Islet precursor cell (in vitro differentiated cells): ENCODE measurements around the gene RFK.
"Not testable (repeated sequence)": the region's sequence is repeated elsewhere in the genome, so short reads cannot be mapped to it uniquely, and the experiment has no call there.

Experiments
- DNase-seq: peaks from one replicate; pipeline ENCODE4 v3.0.0-alpha.2; 2018

Gene RFK

DNA sequence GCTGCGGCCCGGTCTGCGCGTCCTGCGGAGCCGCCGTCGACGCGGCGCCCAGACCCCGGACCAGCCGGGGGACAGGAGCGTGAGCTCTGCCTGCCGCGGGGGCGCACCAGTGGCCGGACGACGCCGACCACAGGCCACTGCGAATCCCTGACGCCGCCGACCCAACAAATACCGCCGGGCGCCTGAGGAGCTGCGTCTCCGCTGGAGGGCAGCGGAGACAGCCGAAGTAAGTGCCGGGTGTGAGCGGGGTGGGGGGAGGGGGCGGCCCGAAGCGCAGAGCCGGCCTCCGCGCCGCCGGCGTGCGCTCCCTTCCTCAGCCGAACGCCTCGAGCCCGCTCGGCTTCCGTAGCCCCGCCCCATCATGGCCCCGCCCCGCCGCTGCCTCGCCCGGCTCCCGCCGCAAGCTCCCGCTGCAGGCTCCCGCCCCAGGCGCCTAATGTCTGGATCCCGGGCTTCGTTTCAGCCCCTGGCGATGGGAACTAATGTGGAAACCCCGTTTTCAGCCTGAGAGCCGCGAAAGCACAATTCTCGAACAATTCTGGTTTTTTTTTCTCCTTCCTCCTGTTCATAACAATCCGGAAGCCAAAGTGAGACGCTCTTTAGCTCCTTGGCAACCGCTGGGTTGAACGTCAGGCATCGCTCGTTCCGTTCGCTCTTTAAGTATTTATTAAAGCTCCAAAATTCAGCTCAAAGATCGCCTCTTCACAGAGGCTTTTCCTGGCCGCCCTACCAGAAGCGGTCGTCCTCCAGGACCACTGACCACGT, at the start of gene RFK:
TSS of gene RFK (minus strand) at position 232 of the 765 bp plus-strand sequence. CDS start 255 bp downstream, outside the sequence.
- peak; percentile 98 for DNase-seq

- no peak for DNase-seq
Measured at GRCh38 chr9:76443887-76444286, 49.7 kb upstream of the RFK start.

DNA sequence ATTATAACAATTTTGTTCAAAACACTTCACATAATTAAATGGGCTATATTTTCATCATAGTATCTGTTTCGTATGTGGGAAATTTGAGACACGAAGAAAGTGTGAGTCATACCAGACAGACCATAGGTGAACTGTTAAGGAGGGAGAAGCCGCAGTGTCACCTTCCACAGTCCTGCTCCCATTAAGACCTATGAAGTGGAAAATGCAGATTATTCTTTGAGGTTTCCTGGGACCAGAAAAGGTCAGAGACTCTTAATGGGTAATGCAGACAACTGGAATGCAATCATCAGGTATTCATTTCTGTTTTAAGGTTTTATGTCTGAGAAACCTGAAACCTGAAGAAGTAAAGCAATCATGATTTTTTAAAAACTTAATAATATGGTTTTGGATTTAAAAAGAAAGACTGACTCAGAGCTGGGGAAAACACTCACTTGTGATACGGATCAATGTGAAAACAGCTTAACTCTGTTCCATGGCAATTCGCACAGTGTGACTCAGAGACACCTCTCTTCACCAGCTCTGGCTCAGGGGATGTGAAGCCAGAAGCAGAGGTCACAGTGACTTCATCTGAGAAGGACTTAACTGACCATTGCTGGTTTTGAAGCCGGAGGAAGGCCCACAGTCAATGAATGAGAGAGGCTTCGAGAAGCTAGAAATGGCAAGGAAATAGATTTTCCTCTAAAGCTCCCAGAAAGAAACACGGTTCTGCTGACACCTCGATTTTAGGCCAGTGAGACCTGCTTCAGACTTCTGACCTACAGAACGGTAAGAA, 47.5 kb upstream of the RFK start:
- DNase-seq: peak; percentile 82

DNA sequence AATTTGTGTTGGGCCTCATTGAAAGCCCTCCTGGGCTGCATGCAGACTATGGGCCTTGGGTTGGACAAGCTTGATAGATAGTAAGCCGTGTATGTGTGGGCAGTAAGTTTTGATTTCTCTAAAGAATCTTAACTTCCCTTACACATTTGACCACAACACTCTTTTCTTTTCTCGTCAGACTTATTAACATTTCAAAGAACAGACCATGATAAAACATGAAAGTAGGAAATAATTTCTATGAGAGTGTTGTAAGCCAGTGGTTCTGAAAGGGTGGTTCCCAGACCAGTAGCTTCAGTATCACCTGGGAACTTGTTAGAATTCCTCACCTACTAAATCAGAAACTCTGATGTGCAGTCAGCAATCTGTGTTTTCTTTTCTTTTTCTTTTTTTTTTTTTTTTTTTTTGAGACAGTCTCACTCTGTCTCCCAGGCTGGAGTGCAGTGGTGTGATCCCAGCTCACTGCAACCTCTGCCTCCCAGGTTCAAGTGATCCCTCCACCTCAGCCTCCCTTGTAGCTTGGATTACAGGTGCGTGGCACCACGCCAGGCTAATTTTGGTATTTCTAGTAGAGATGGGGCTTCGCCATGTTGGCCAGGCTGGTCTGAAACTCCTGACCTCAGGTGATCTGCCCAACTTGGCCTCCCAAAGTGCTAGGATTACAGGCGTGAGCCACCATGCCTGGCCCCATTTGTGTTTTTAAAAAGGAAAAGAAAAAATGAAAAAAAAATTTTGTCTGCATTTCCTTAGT, 44.8 kb upstream of the RFK start:
- DNase-seq: no peak

- not testable (repeated sequence) for DNase-seq
Measured at GRCh38 chr9:76437017-76437699, 42.9 kb upstream of the RFK start.

DNA sequence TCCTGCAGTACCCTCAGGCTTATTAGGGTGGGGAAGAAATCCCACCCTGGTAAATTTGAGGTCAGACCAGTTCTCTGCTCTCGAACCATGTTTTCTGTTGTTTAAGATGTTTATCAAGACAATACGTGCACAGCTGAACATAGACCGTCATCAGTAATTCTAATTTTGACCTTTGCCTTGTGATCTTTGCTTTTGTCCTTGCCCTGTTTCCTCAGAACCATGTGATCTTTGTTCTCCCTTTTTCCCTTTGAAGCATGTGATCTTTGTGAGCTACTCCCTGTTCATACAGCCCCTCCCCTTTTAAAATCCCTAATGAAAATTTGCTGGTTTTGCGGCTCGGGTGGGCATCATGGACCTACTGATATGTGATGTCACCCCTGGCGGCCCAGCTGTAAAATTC, 40.7 kb upstream of the RFK start:
- not testable (repeated sequence) for DNase-seq

DNA sequence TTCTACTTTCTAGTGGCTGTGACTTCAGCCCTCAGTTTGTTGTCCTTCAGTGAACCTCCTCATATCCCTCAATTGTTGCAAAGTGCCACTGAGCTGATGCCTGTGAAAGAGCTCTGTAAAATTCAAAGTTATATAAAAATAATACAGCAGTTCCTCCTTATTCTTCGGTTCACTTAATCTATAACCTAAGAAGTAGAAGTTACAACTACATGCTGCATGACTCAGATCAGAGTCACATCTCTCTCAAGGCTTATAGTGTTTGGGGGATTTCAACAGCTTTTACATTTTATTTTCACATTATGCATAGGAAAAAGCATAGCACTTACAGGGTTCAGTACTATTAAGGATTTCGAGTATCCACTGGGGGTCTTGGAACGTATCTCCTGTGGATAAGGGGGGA, 39.6 kb upstream of the RFK start:
- DNase-seq: no peak

DNA sequence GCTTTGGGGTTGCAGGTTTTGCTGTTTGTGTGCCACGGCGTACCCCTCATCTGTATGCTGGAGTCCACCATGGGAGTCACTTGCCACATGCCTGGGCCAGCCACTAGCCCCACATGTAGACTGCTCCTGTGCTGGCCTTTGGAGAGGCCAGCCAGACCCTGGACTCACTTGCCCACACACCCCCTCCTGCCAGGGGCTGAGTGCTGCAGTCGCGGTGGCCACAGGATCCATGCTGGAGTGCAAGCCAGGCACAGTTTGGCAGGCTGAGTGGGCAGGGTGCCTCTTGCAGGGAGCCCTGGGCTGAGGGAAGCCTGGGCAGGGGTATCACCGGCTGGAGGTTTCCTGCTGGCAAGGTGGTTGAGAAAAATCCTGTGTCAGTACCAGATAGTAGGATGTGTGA, 39.2 kb upstream of the RFK start:
- DNase-seq: no peak

DNA sequence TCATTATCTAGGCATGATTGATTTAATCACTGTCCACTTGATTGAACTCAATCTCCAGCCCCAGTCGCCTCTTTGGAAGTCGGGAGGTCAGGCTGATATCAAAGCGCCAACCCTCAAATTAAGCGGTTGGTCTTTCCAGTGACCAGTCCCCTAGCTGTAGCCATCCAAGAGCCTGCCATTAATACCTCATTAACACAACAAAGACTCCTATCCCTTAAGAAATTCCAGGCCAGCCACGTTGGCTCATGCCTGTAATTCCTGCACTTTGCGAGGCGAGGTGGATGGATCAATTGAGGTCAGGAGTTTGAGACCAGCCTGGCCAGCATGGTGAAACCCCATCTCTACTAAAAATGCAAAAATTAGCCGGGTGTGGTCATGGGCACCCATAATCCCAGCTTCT, 37.4 kb upstream of the RFK start:
- DNase-seq: peak; percentile 65

DNA sequence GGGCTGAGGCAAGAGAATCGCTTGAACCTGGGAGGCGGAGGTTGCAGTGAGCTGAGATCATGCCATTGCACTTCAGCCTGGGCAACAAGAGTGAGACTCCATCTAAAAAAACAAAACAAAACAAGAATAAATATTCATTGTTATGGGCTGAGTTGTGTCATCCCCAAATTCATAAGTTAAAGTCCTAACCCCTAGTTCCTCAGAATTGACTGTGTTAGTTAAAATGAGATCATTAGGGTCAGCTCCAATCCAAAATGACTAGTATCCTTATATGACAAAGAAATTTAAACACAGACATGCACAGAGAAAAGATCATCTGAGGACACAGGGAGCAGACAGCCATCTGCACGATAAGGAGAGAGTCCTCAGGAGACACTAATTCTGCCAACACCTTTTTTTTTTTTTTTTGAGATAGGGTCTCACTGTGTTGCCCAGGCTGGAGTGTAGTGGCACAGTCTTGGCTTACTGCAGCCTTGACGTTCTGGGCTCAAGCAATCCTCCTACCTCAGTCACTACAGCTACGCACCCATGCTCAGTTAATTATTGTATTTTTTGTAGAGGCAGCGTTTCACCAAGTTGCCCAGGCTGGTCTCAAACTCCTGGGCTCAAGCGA, 32.7 kb upstream of the RFK start:
- no peak for DNase-seq

DNA sequence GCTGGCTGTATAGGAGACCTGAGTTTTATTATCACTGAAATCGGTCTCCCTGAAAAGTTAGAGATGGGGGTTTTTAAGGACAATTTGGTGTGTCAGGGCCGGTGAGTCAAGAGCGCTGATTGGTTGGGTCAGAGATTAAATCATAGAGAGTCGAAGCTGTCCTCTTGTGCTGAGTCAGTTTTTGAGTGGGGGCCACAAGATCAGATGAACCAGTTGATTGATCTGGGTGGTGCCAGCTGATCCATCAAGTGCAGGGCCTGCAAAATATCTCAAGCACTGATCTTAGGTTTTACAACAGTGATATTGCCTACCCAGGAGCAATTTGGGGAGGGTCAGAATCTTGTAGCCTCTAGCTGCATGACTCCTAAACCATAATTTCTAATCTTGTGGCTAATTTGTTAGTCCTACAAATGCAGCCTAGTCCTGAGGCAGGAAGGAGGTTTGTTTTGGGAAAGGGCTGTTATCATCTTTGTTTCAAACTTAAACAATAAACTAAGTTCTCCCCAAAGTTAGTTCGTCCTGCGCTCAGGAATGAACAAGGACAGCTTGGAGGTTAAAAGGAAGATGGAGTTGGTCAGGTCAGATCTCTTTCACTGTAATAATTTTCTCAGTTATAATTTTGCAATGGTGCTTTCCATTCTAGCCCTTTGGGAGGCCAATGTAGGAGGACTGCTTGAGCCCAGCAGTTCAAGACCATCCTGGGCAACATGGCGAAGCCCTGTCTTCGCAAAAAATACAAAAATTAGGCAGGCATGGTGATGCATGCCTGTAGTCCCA, 31.6 kb upstream of the RFK start:
- DNase-seq: no peak

GRCh38 chr9:76424491-76424890, 30.3 kb upstream of the RFK start:
- no peak for DNase-seq

DNA sequence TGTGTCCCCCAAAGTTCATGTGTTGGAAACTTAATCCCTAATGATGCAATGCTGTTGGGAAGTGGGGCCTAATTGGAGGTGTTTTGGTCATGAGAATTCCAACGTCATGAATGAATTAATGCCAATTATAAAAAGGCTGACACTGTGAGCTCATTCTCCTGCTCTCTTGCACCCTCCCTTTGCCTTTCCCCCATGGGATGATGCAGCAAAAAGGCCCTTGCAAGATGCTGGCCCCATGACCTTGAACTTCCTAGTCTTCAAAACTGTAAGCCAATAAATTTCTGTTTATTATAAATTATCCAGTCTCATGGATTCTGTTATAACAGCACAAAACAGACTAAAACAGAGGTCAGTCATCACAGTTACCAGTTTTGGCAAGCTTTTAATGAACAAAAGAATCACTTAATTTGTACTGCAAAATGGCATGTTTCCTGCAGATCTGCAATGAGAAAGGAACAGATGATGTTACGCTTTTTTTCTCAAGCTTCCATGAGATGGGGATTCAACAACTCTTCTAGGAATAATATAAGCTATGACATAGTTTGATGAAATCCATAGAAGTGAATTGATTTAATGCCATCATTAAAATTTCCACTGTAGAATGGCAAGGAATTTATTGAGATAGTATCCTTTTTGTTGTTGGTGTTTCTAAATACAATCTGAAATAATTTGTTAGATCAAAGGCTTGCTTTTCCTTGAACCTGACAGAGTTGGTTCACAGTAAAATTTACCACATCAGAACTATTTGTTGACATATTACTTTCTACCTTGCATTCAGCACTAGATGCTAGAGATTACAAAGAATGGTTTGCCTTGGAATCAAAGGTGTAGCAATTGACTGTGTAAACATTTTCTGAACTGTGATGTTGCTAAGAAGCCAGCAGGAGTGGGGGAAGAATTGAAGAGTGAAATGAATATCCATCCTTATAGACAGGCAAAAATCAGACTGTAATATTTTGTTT, 29.3 kb upstream of the RFK start:
- DNase-seq: no peak

- no peak for DNase-seq
Measured at GRCh38 chr9:76419782-76420380, 25.7 kb upstream of the RFK start.

- no peak for DNase-seq
Measured at GRCh38 chr9:76417394-76417793, 23.2 kb upstream of the RFK start.

GRCh38 chr9:76415731-76416130, 21.5 kb upstream of the RFK start:
- DNase-seq: no peak

DNA sequence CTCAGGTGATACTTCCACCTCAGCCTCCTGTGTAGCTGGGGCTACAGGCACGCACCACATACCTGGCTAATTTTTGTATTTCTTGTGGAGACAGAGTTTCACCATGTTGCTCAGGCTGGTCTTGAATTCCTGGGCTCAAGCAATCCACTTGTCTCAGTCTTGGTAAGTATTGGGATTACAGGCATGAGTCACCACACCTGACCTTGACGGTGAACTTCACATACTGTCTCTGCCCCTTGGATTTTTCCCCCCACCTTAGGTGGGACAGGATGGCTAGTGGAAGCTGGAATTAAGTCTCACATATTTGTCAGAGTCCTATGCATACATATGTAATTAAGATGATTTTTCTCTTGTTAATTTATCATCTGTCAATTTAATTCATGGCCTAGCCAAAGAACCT, 20.9 kb upstream of the RFK start:
- DNase-seq: no peak

DNA sequence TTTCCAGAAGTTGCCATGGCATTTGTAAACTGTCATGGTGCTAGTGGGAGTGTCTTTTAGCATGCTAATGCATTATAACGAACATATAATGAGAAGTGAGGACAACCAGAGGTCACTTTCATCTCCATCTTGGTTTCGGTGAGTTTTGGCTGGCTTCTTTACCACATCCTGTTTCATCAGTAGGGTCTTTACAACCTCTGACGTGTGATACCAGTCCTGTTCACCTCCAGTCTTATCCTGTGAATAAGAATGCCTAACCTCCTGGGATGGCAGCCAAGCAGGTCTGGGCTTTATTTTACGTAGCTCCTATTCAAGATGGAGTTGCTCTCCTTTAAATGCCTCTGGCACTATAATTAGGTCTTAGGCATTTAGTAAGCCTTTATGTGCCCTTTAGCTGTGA, 20.4 kb upstream of the RFK start:
- DNase-seq: no peak

- no peak for DNase-seq
Measured at GRCh38 chr9:76413658-76414057, 19.4 kb upstream of the RFK start.

GRCh38 chr9:76412638-76413037, 18.4 kb upstream of the RFK start:
- no peak for DNase-seq
